ENCODE results near the gene BLOC1S6.

DNA sequence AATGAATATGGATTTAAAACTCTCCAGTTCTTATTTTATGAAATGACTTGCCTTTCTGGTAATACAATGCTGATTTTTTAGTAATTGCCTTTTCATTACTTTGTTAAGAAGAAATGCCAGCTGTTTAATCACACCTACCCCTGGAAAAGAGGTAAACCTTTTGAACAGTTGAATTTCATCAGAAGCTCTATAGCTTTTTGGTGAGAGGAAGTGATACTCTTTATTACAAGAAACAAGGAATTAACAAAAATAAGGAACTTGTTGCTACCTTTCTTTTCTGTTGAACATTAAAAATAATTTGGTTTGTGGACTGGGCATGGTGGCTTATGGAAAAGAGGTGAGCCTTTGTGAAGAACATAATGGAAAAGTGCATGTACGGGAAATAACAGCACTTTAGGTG is 19.7 kb downstream of the BLOC1S6 start:
- TF ChIP-seq, protein P1, sequence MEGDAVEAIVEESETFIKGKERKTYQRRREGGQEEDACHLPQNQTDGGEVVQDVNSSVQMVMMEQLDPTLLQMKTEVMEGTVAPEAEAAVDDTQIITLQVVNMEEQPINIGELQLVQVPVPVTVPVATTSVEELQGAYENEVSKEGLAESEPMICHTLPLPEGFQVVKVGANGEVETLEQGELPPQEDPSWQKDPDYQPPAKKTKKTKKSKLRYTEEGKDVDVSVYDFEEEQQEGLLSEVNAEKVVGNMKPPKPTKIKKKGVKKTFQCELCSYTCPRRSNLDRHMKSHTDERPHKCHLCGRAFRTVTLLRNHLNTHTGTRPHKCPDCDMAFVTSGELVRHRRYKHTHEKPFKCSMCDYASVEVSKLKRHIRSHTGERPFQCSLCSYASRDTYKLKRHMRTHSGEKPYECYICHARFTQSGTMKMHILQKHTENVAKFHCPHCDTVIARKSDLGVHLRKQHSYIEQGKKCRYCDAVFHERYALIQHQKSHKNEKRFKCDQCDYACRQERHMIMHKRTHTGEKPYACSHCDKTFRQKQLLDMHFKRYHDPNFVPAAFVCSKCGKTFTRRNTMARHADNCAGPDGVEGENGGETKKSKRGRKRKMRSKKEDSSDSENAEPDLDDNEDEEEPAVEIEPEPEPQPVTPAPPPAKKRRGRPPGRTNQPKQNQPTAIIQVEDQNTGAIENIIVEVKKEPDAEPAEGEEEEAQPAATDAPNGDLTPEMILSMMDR (IDR thresholded peaks at IDR 0.05) = no peak
- TF ChIP-seq POLR2A (IDR thresholded peaks at IDR 0.05) = no peak
